Stimulated activated effector memory CD8-positive, alpha-beta T cell treated with anti-CD3 and anti-CD28 coated beads, Interleukin-12 subunit alpha, Interleukin-12 subunit beta, amount 100 ng/mL, for 72 hours (primary cell): ENCODE measurements around the gene TRIM46.

Source experiments
- ATAC-seq: fragments of 150-1000 bp; cut with Tn5 transposase; 2 replicates; pipeline ENCODE4 v1.10.0; 2021
- DNase-seq, 2 donors: peaks; one replicate each; pipeline ENCODE4 v3.0.0; 2021 to 2022; ENCODE audit warnings: low spot score in 2 of 2
- H3K27ac Mint-ChIP-seq: one replicate; pipeline ENCODE4 v1.8.0; 2022; ENCODE audit warnings: mild to moderate bottlenecking, mixed read lengths
- H3K36me3 Mint-ChIP-seq: one replicate; pipeline ENCODE4 v1.8.0; 2022; ENCODE audit warnings: mild to moderate bottlenecking, mixed read lengths
- H3K4me1 Mint-ChIP-seq: one replicate; pipeline ENCODE4 v1.8.0; 2022; ENCODE audit warnings: mixed read lengths
- H3K4me3 Mint-ChIP-seq: one replicate; pipeline ENCODE4 v1.8.0; 2022; ENCODE audit warnings: mild to moderate bottlenecking, mixed read lengths
- H3K9me3 Mint-ChIP-seq: one replicate; pipeline ENCODE4 v1.8.0; 2022; ENCODE audit warnings: mixed read lengths

The TRIM46 gene, protein sequence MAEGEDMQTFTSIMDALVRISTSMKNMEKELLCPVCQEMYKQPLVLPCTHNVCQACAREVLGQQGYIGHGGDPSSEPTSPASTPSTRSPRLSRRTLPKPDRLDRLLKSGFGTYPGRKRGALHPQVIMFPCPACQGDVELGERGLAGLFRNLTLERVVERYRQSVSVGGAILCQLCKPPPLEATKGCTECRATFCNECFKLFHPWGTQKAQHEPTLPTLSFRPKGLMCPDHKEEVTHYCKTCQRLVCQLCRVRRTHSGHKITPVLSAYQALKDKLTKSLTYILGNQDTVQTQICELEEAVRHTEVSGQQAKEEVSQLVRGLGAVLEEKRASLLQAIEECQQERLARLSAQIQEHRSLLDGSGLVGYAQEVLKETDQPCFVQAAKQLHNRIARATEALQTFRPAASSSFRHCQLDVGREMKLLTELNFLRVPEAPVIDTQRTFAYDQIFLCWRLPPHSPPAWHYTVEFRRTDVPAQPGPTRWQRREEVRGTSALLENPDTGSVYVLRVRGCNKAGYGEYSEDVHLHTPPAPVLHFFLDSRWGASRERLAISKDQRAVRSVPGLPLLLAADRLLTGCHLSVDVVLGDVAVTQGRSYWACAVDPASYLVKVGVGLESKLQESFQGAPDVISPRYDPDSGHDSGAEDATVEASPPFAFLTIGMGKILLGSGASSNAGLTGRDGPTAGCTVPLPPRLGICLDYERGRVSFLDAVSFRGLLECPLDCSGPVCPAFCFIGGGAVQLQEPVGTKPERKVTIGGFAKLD

GRCh38 chr1:155173478-155174323, at the start of gene TRIM46:
Gene TRIM46, plus strand, starts transcription at chr1:155173849. Its CDS starts 118 bp downstream, at chr1:155173967.
- H3K4me1 Mint-ChIP-seq, result peaks cover 59% of the 10 kb centered on the region
- H3K36me3 Mint-ChIP-seq, result peaks cover 71% of the 10 kb centered on the region
- ATAC-seq (peak; percentile 56), DNase-seq (peak; percentile 54 to 87)
- no peaks in the 10 kb centered on the region for H3K9me3 Mint-ChIP-seq
- H3K4me3 Mint-ChIP-seq, result peak within 1 kb of the TSS; percentile 100
- H3K27ac Mint-ChIP-seq, result peak within 1 kb of the TSS; percentile 100

- H3K9me3 Mint-ChIP-seq, result no peaks in the 10 kb centered on the region
- H3K36me3 Mint-ChIP-seq, result no peaks in the 10 kb centered on the region
- no peak for ATAC-seq
- peaks cover 33% of the 10 kb centered on the region for H3K4me1 Mint-ChIP-seq
- H3K4me3 Mint-ChIP-seq, result no peak overlapping the region
- no peak overlapping the region for H3K27ac Mint-ChIP-seq
- no peak for DNase-seq
Observed at GRCh38 chr1:155124503-155125463, 48.9 kb upstream of the TRIM46 start.

GRCh38 chr1:155125511-155125945, 48.1 kb upstream of the TRIM46 start:
- Mint-ChIP-seq H3K4me1 (peaks cover 33% of the 10 kb centered on the region), H3K27ac (no peak overlapping the region), H3K36me3 (no peaks in the 10 kb centered on the region), H3K9me3 (no peaks in the 10 kb centered on the region), H3K4me3 (peak overlapping the region; percentile 83)
- ATAC-seq, result no peak
- DNase-seq, result no peak

- Mint-ChIP-seq H3K36me3 (no peaks in the 10 kb centered on the region), H3K4me1 (peaks cover 33% of the 10 kb centered on the region), H3K9me3 (no peaks in the 10 kb centered on the region), H3K27ac (no peak overlapping the region), H3K4me3 (peak overlapping the region; percentile 83)
- no peak for DNase-seq
- no peak for ATAC-seq
Observed at GRCh38 chr1:155125946-155126555, 47.6 kb upstream of the TRIM46 start.

DNA sequence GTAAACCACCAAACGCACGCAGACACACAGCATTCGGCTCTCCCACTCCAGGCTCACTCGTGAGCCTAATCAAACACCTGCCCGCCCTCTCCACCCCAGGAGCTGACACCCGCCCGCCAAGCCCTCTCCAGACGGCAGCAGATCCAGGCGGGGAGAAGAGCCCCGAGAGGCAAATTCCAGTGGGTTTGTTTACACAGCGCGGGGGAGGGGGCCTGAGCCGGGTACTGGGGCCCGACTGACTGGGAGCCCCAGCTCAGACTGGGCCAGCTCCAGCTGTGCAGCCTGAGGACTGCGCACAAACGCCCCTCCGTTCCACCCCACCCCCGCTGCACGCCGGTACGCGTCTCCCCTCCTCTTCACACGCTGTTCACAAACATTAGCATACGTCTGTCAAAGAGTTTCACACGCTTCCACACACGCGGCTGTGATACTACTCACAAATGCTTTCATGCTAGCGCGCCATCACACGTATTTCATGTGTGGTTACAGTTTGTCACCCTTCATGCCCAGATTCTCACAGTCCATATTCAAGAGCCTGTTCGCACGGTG, 47.0 kb upstream of the TRIM46 start:
- Mint-ChIP-seq H3K9me3 (no peaks in the 10 kb centered on the region), H3K36me3 (no peaks in the 10 kb centered on the region), H3K4me3 (peak overlapping the region; percentile 83), H3K4me1 (peaks cover 35% of the 10 kb centered on the region), H3K27ac (peak overlapping the region; percentile 50)
- ATAC-seq (peak; percentile 78), DNase-seq (no peak)

- Mint-ChIP-seq H3K4me3 (peak within 1 kb of the TSS; percentile 83), H3K36me3 (no peaks in the 10 kb centered on the region), H3K9me3 (no peaks in the 10 kb centered on the region), H3K27ac (peak within 1 kb of the TSS; percentile 50), H3K4me1 (peaks cover 39% of the 10 kb centered on the region)
- DNase-seq, result peak; percentile 34 to 63
- peak; percentile 75 for ATAC-seq
Observed at GRCh38 chr1:155127105-155127966, 46.3 kb upstream of the TRIM46 start, which contains the start of gene EFNA1. Gene EFNA1, plus strand, starts transcription at chr1:155127876. Its CDS starts 102 bp downstream, at chr1:155127978.

- DNase-seq (no peak), ATAC-seq (no peak)
- peaks cover 3% of the 10 kb centered on the region for H3K36me3 Mint-ChIP-seq
- peaks cover 39% of the 10 kb centered on the region for H3K4me1 Mint-ChIP-seq
- peak overlapping the region; percentile 83 for H3K4me3 Mint-ChIP-seq
- H3K9me3 Mint-ChIP-seq, result no peaks in the 10 kb centered on the region
- H3K27ac Mint-ChIP-seq, result peak overlapping the region; percentile 43
Observed at GRCh38 chr1:155127967-155128754, 45.5 kb upstream of the TRIM46 start.

DNA sequence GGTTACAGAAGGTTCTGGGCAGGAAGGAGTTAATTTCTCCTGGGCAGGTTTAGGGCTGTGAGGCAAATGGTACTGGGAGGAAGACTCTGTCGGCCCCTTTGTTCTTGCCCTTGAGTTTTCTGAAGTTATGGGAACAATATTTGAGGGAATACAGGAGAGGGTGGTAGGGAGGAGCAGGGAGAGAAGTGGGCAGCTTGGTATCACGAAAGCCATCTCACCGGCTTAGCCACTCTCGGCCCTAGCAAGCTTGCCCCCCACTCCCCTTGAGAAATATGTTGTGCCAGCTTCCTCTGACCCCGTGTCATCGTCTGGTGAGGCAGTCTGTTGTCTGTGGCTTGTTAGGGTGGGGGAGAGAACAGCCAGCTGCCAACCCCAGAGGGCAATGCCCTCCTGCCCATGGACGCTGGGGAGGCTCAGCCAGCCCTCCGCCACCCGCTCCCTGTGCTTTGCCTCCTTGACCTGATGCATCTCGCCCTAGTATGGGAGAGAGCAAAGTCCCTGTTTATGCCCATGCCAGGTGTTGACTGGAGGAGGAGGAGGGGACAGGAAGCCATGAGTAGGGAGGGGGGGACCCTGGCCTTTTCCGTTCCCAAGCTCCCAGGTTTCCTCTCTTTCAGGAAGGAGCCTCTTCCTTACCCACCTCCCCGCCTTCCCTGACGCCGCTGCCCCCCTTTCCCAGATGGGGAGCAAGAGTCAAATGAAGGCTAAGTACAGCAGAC, 44.7 kb upstream of the TRIM46 start:
- peaks cover 39% of the 10 kb centered on the region for H3K4me1 Mint-ChIP-seq
- H3K36me3 Mint-ChIP-seq, result peaks cover 6% of the 10 kb centered on the region
- DNase-seq (no peak), ATAC-seq (no peak)
- H3K27ac Mint-ChIP-seq, result no peak overlapping the region
- H3K4me3 Mint-ChIP-seq, result peak overlapping the region; percentile 83
- no peaks in the 10 kb centered on the region for H3K9me3 Mint-ChIP-seq

GRCh38 chr1:155130272-155131006, 43.2 kb upstream of the TRIM46 start:
- H3K27ac Mint-ChIP-seq, result no peak overlapping the region

DNA sequence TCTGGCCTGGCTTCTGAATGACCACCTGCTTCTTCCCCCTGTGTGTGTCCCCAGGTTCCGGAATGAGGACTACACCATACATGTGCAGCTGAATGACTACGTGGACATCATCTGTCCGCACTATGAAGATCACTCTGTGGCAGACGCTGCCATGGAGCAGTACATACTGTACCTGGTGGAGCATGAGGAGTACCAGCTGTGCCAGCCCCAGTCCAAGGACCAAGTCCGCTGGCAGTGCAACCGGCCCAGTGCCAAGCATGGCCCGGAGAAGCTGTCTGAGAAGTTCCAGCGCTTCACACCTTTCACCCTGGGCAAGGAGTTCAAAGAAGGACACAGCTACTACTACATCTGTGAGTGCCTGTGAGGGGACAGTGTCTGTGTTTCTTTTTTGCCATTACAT, 42.4 kb upstream of the TRIM46 start:
- ATAC-seq (no peak), DNase-seq (no peak)
- Mint-ChIP-seq H3K36me3 (peaks cover 22% of the 10 kb centered on the region), H3K4me1 (peaks cover 53% of the 10 kb centered on the region), H3K9me3 (no peaks in the 10 kb centered on the region), H3K27ac (no peak overlapping the region), H3K4me3 (no peak overlapping the region)

More at GRCh38 chr1:155130272-155131006, 43.2 kb upstream of the TRIM46 start:
- no peak for ATAC-seq
- H3K4me1 Mint-ChIP-seq, result peaks cover 47% of the 10 kb centered on the region
- no peak overlapping the region for H3K4me3 Mint-ChIP-seq
- no peaks in the 10 kb centered on the region for H3K9me3 Mint-ChIP-seq
- DNase-seq, result no peak
- peaks cover 14% of the 10 kb centered on the region for H3K36me3 Mint-ChIP-seq

DNA sequence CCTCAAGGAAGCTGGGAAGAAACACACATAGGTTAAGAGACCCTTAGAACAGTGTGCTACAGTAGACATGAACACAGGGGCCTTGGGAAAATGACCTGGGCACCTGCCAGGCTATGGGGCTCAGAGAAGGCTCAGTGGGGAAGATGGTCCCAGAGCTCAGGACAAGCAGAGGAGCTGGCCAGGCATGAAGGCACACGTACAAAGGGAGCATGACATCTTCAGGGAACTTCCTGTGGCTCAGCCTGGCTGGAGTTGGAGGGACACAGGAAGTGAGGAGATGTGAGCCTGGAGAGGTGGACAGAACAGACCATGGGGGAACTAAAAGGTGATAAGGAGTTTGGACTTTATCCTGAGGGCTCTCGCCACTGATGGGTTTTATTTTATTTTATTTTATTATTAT, 41.8 kb upstream of the TRIM46 start:
- Mint-ChIP-seq H3K4me1 (peaks cover 50% of the 10 kb centered on the region), H3K36me3 (peaks cover 28% of the 10 kb centered on the region), H3K27ac (no peak overlapping the region), H3K9me3 (no peaks in the 10 kb centered on the region), H3K4me3 (no peak overlapping the region)
- ATAC-seq (no peak), DNase-seq (no peak)
